Measurements from ENCODE around the gene GHSR.

- TF ChIP-seq CTCF (IDR thresholded peaks at IDR 0.05): no peak
- no peak for TF ChIP-seq POLR2A (IDR thresholded peaks at IDR 0.05)
Observed at GRCh38 chr3:172415323-172415722, 32.9 kb downstream of the GHSR start.

All from Peyer's patch (tissue), 4 donors.